Left lung (tissue), 10 donors: ENCODE results near the gene TFB2M. TPM values are rescaled to one million over a fixed set of nuclear protein-coding genes. Genes with fewer than 3 reads are reported as not detected.

Experiments
- ATAC-seq: fragments of 200-7000 bp; cut with Tn5 transposase; one replicate; pipeline ENCODE4 v1.9.1; 2020; ENCODE audit warnings: moderate library complexity
- DNase-seq, 4 donors: peaks; one replicate each; pipeline ENCODE4 v3.0.0-alpha.2; 2013 to 2020
- H3K27ac ChIP-seq, 2 donors: fragments of 200-600 bp; sonication (generic) in 1 of 2; one replicate each; pipeline versions ENCODE4 v1.5.0 to v1.8.0; 2020 to 2021
- H3K27me3 ChIP-seq, 2 donors: fragments of 200-600 bp; sonication (generic) in 1 of 2; one replicate each; pipeline versions ENCODE4 v1.5.0 to v1.8.0; 2020 to 2021
- H3K36me3 ChIP-seq, 2 donors: fragments of 200-600 bp; sonication (generic) in 1 of 2; one replicate each; pipeline versions ENCODE4 v1.5.0 to v1.8.0; 2020 to 2021
- H3K4me1 ChIP-seq, 2 donors: fragments of 200-600 bp; one replicate each; pipeline ENCODE4 v1.8.0; 2021
- H3K4me3 ChIP-seq, 2 donors: fragments of 200-600 bp; sonication (generic) in 1 of 2; one replicate each; pipeline versions ENCODE4 v1.5.0 to v1.8.0; 2020 to 2021; ENCODE audit warnings: mild to moderate bottlenecking in 1 of 2
- H3K9me3 ChIP-seq, 2 donors: fragments of 200-600 bp; sonication (generic) in 1 of 2; one replicate each; pipeline versions ENCODE4 v1.5.0 to v1.8.0; 2020 to 2021
- intact Hi-C, 2 donors: fragments of 100-400 bp; cut with DNase I; formaldehyde crosslinking; loops; one replicate each; pipeline versions ENCODE4 v1.11.2 to v1.14.2; 2022
- polyA plus RNA-seq, 6 donors: library from polyadenylated mRNA; unstranded; fragments of 120-200 nt; gene quantifications; one replicate each; pipeline ENCODE4 v1.2.1, GENCODE V29; 2013; ENCODE audit not compliant: insufficient read length in 6 of 6
- total RNA-seq, 2 donors: library from RNA; stranded (reverse); fragmentation: NEBNext Ultra II Directional; extraction: Animal tissue kit (Norgen Biotek cat#: 25700); gene quantifications; one replicate each; pipeline ENCODE4 v1.2.1, GENCODE V29; 2021
- TF ChIP-seq, protein P1 (sequence below), 2 donors: fragments of 200-600 bp; sonication (generic) in 1 of 2; IDR thresholded peaks; one replicate each; pipeline versions ENCODE4 v1.5.0 to v1.8.0; 2021; ENCODE audit warnings: antibody characterized with exemption in 2 of 2
- donor health status: DM: no; HTN: yes; CAD: no.
- donor health status: DM: no; HTN: no; CAD: no.

The TFB2M gene
- total and polyA plus RNA-seq, 8 donors = 8.8 to 17.5 (median 16.6) TPM

DNA sequence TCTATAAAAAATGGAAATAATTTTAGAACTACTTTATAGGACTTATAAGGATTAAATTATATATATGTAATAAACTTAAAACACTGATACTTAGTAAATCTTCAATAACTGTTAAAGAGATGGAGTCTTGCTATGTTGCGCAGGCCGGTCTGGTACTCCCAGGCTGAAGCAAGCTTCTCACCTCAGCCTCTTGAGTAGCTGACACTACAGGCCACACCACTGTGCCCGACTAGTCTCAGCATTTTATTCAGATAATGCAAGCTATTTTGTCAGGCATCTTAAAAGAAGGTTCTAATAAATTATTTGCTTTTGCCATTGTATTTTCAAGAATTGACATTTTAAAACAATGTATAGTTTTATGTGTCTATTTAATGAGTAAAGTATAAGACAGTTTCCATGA, 21.0 kb upstream of the TFB2M start:
- no peak for ATAC-seq
- Histone ChIP-seq H3K4me3 (no peak overlapping the region), H3K27ac (peak overlapping the region; percentile 71 to 72), H3K27me3 (no peaks in the 10 kb centered on the region), H3K36me3 (peaks cover 0 to 6% of the 10 kb centered on the region in 2 donors), H3K4me1 (peaks cover 22 to 49% of the 10 kb centered on the region in 2 donors), H3K9me3 (peaks cover 0 to 4% of the 10 kb centered on the region in 2 donors)
- TF ChIP-seq, protein P1, sequence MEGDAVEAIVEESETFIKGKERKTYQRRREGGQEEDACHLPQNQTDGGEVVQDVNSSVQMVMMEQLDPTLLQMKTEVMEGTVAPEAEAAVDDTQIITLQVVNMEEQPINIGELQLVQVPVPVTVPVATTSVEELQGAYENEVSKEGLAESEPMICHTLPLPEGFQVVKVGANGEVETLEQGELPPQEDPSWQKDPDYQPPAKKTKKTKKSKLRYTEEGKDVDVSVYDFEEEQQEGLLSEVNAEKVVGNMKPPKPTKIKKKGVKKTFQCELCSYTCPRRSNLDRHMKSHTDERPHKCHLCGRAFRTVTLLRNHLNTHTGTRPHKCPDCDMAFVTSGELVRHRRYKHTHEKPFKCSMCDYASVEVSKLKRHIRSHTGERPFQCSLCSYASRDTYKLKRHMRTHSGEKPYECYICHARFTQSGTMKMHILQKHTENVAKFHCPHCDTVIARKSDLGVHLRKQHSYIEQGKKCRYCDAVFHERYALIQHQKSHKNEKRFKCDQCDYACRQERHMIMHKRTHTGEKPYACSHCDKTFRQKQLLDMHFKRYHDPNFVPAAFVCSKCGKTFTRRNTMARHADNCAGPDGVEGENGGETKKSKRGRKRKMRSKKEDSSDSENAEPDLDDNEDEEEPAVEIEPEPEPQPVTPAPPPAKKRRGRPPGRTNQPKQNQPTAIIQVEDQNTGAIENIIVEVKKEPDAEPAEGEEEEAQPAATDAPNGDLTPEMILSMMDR (IDR thresholded peaks at IDR 0.05) = no peak
- intact Hi-C loops = no loop called here
- no peak for DNase-seq

DNA sequence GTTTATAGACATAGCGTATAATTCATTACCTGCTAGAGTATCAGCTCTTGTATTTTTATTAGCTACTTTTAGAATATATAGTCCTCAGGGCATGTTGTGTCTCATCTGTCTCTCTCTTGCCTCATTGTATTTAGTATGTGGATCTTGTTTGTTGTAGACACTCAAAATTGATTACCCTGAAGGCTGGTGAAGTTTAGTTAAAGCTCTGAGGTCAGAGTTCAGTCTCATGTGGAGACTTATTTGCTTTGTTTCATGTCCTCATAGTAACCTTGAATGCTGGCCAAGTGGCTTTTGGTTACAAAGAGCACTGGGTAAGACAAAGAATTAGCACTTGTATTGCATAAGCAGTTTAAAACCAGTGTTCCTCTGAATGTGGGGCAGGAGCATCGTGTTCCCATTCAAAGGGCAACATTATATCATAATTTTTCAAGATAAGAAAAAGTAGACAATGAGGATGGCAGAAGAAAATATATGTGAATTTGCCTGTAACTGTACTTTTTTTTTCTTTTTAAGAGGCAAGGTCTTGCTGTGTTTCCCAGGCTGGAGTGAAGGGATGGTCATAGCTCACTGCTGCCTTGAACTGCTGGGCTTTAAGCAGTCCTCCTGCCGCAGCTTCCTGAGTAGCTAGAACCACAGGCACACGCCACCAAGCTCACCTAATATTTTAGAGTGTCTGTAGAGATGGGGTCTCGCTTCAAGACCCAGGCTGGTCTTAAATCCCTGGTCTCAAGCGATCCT, 17.6 kb upstream of the TFB2M start:
- no peaks in the 10 kb centered on the region for H3K36me3 ChIP-seq
- TF ChIP-seq, protein P1 (IDR thresholded peaks at IDR 0.05) = no peak
- ATAC-seq (peak; percentile 80), DNase-seq (peak in 1 of 4 donors; percentile 37)
- peaks cover 39 to 61% of the 10 kb centered on the region in 2 donors for H3K4me1 ChIP-seq
- no peaks in the 10 kb centered on the region for H3K27me3 ChIP-seq
- H3K27ac ChIP-seq = peak overlapping the region; percentile 15 to 26
- H3K4me3 ChIP-seq = no peak overlapping the region
- no peaks in the 10 kb centered on the region for H3K9me3 ChIP-seq
- intact Hi-C loops = no loop called here

DNA sequence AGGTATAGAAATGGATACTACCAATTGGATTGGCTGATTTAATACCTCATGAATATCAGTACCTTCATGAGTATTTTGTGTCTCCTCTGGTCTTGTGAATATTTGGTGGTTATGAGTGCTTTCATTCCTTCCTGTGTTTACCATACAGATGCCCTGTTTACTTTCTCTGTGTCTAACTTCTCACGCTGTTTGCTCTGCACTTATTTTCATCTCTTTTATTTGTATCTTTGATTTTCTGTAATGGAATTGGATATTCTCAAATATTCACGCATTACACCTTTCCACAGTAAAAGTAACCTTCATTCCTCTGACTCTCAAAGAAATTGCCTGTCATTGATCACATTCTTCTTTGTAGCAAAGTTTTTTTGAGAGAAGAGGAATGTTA, 17.0 kb upstream of the TFB2M start:
- H3K9me3 ChIP-seq = no peaks in the 10 kb centered on the region
- no peaks in the 10 kb centered on the region for H3K27me3 ChIP-seq
- peaks cover 42 to 57% of the 10 kb centered on the region in 2 donors for H3K4me1 ChIP-seq
- TF ChIP-seq, protein P1 (IDR thresholded peaks at IDR 0.05) = no peak
- peak overlapping the region; percentile 15 to 26 for H3K27ac ChIP-seq
- DNase-seq (no peak), ATAC-seq (peak; percentile 23)
- no peaks in the 10 kb centered on the region for H3K36me3 ChIP-seq
- H3K4me3 ChIP-seq = no peak overlapping the region
- intact Hi-C loops = no loop called here

DNA sequence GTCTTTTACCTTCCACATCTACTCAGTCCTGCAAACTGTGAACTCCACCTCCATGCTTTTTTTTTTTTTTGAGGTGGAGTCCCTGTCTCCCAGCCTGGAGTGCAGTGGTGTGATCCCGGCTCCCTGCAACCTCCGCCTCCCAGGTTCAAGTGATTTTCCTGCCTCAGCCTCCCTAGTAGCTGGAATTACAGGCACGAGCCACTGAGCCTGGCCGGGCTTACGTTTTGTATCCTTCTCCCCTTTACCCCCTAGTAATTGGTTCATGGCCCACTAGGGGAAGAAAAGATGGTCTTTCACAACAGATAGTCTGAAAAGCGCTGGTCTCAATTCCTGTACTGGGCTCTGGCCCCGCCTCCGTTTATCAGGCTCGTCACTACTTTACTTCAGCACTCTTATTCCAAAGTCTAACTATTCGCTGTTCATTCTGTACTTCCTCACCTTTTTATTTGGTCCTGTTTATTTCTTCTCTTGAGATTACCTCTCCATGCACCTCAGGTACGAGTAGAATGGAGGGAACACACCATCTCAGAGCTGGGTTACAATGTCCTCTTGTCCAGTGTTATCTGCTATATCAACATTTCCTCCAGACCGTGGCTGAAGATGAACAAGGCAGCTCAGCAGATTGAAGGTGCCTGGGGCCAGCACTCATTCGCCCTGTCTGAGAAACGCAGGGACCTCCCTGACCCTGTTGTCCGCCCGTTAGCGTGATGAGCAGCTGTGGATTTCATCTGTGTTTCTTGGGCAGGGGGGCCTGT, 16.4 kb upstream of the TFB2M start:
- no peak for DNase-seq
- H3K36me3 ChIP-seq = no peaks in the 10 kb centered on the region
- intact Hi-C loops = no loop called here
- no peak overlapping the region for H3K4me3 ChIP-seq
- H3K9me3 ChIP-seq = no peaks in the 10 kb centered on the region
- H3K4me1 ChIP-seq = peaks cover 42 to 53% of the 10 kb centered on the region in 2 donors
- no peaks in the 10 kb centered on the region for H3K27me3 ChIP-seq
- ATAC-seq = no peak
- TF ChIP-seq, protein P1 (IDR thresholded peaks at IDR 0.05) = no peak
- peak overlapping the region; percentile 15 to 26 for H3K27ac ChIP-seq
